WI38 (cell line): Measurements from ENCODE around the gene BLTP2.
"Not testable (repeated sequence)": the region's sequence is repeated elsewhere in the genome, so short reads cannot be mapped to it uniquely, and the experiment has no call there.

Source experiments
- H3K4me3 ChIP-seq: 2 replicates; pipeline ENCODE4 v1.5.1; 2011; ENCODE audit warnings: low read depth, mild to moderate bottlenecking, control low read depth, low read length
- TF ChIP-seq, protein P1 (sequence below): IDR thresholded peaks from 2 replicates; pipeline ENCODE4 v1.5.1; 2012; ENCODE audit warnings: low read depth, mild to moderate bottlenecking, control low read depth, low read length

The BLTP2 gene

DNA sequence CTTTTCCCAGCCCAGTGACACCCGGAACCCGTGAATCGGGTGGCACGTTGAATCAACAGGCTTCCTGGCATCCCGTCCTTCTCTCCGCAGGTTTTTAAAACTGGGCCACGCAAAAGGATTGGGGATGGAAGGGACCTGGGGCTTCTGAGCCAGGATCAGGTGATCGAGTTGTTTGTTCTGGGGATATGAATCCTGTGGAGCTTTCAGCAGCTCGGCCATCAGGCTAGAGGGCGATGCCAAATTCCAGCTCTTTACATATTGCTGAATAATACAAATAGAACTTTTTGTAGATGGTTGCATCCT lies 17.5 kb upstream of the BLTP2 start:
- TF ChIP-seq, protein P1, sequence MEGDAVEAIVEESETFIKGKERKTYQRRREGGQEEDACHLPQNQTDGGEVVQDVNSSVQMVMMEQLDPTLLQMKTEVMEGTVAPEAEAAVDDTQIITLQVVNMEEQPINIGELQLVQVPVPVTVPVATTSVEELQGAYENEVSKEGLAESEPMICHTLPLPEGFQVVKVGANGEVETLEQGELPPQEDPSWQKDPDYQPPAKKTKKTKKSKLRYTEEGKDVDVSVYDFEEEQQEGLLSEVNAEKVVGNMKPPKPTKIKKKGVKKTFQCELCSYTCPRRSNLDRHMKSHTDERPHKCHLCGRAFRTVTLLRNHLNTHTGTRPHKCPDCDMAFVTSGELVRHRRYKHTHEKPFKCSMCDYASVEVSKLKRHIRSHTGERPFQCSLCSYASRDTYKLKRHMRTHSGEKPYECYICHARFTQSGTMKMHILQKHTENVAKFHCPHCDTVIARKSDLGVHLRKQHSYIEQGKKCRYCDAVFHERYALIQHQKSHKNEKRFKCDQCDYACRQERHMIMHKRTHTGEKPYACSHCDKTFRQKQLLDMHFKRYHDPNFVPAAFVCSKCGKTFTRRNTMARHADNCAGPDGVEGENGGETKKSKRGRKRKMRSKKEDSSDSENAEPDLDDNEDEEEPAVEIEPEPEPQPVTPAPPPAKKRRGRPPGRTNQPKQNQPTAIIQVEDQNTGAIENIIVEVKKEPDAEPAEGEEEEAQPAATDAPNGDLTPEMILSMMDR = no peak
- peak overlapping the region; percentile 82 for H3K4me3 ChIP-seq

DNA sequence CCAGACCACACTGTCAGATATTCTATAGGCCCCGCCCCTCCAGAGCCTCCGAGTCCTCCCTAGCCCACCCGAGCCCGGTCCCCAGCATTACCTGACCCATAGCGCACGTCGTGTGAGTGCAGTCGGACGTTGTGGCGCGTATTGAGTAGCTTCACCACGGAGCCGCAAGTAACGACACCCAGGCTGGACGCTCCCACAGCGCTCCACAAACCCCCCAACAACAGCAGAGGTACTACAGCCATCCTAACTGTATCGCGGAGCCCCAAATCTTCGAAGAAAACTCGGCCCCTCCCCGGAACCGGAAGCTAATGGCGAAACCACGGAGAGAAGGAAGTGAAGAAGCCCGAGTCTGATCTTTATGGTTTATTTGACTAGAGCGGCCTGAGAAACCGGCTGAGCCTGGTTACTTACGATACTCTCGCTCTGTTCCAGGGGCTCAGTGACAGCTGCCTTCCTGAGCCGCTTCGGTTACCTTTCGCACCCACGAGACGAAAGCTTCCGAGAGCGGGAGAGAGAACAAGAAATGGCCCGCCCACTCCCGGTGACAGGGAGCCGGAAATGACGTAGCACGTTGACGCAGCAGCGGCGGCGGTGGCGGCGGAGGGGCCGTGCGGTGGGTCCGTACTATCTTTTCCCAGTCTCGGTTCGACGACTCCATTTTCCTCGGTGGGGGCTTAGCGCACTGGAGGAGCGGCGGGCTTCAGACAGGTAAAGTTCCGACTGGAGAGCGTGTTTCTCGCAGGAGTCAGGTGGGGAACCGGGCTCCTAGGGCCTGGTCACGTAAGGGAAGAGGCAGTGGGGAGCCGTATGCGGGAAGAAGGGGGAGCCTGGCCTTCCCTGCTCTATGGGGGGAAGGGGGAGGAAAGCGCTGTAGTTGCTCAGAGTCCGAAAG lies 16.9 kb upstream of the BLTP2 start, which contains the start of the genes SDF2 and SUPT6H:
SDF2 (minus strand) TSS at position 272 of the 892 bp plus-strand sequence; CDS start at position 242, 30 bp downstream.
SUPT6H (plus strand) TSS at position 571 of the 892 bp plus-strand sequence. CDS start 11,197 bp downstream, outside the sequence.
- TF ChIP-seq, protein P1 = no peak
- peak within 1 kb of the TSS; percentile 82 for H3K4me3 ChIP-seq

DNA sequence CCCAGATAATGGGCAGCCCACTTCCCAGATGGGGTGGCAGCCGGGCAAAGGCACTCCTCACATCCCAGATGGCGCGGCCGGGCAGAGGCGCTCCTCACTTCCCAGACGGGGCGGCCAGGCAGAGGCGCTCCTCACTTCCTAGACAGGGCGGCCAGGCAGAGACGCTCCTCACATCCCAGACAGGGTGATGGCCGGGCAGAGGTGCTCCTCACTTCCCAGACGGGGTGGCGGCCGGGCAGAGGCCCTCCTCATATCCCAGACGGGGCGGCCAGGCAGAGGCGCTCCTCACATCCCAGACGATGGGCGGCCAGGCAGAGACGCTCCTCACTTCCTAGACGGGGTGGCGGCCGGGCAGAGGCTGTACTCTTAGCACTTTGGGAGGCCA lies 14.5 kb upstream of the BLTP2 start:
- H3K4me3 ChIP-seq = not testable (repeated sequence)

DNA sequence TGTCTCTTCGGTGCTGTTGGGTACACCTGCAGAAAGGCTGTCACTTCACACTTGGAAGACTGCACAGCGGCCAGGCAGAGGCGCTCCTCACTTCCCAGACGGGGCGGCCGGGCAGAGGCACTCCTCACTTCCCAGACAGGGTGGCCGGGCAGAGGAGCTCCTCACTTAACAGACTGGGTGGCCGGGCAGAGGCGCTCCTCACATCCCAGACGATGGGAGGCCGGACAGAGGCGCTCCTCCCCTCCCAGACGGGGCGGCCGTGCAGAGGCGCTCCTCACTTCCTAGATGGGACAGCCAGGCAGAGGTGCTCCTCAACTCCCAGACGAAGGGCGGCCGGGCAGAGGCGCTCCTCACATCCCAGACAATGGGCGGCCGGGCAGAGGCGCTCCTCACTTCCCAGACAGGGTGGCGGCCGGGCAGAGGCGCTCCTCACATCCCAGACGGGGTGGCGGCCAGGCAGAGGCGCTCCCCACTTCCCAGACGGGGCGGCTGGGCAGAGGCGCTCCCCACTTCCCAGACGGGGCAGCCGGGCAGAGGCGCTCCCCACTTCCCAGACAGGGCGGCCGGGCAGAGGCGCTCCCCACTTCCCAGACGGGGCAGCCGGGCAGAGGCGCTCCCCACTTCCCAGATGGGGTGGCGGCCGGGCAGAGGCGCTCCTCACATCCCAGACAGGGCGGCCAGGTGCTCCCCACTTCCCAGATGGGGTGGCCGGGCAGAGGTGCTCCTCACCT lies 14.0 kb upstream of the BLTP2 start:
- not testable (repeated sequence) for H3K4me3 ChIP-seq

DNA sequence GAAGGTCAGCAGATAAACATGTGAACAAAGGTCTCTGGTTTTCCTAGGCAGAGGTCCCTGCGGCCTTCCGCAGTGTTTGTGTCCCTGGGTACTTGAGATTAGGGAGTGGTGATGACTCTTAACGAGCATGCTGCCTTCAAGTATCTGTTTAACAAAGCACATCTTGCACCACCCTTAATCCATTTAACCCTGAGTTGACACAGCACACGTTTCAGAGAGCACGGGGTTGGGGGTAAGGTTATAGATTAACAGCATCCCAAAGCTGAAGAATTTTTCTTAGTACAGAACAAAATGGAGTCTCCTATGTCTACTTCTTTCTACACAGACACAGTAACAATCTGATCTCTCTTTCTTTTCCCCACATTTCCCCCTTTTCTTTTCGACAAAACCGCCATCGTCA lies 13.4 kb upstream of the BLTP2 start:
- H3K4me3 ChIP-seq = not testable (repeated sequence)

DNA sequence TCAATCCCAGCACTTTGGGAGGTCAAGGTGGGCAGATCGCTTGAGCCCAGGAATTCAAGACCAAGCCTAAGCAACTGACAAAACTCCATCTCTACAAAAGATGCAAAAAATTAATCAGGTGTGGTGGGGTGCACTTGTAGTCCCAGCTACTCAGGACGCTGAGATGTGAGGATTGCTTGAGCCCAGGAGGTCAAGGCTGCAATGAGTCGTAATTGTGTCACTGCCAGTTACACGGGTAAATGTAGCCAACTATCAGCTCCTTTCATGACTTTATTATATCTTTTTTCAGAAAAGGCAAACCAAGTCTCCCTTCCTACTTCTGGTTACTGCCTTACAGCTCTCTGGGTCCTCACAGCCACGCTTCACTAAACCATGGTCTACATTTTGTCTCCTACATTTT lies 12.8 kb upstream of the BLTP2 start:
- TF ChIP-seq, protein P1 = no peak
- no peak overlapping the region for H3K4me3 ChIP-seq

DNA sequence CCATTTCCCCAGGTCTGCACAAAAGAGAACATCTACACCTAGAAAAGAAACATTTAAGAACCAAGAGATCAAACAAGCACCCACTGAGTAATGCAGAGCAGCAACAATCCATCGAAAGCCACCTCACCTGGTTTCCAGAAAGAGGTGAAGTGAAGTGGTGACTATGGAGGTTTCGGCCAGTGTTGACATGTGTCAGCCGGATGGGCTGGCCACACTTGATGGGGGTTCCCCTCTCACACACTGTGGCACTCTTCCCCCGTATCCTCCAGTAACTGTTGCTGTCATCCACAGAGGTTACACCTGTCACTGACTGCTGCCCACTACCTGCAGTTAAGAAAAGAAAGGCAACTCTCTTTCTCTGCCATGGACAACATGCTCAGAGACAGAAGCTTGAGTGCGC lies 10.2 kb upstream of the BLTP2 start:
- TF ChIP-seq, protein P1 = no peak
- no peak overlapping the region for H3K4me3 ChIP-seq

DNA sequence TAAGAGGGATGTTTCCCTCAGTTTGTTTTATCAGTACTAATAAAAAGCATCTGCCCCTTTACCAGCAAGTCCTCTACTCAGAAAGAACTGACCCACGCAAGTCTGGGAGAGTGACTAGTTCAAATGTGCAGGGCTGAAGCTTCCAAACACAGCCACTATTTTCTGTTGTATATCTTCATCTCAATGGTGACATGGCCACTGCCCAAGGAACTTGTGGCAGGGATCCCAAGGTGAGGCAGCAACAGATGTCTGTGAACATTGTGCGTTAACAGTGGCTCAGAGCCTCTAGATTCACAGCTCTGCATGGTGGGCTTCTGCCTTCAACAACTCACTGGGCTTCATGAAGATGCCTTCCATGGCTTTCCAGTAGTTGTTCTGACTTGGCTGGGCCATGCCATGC lies 3.7 kb upstream of the BLTP2 start:
- TF ChIP-seq, protein P1 = no peak

More for the DNA sequence above, 3.7 kb upstream of the BLTP2 start:
- H3K4me3 ChIP-seq = no peak overlapping the region
